HEK293 (cell line): ENCODE data around the gene PCOLCE2.

ENCODE experiments used
- CTCF ChIP-seq: fragments of 450-650 bp; formaldehyde crosslinking; IDR thresholded peaks from 2 replicates; pipeline ENCODE4 v1.5.1; 2016; ENCODE audit warnings: missing biosample characterization, missing genetic modification characterization
- YY1 ChIP-seq: fragments of 450-650 bp; formaldehyde crosslinking; IDR thresholded peaks from 2 replicates; pipeline ENCODE4 v1.5.1; 2018; ENCODE audit warnings: missing biosample characterization, missing genetic modification characterization
- TF ChIP-seq, protein P1 (sequence below): fragments of 450-650 bp; formaldehyde crosslinking; IDR thresholded peaks from 2 replicates; pipeline ENCODE4 v1.5.1; 2016; ENCODE audit warnings: missing biosample characterization, missing genetic modification characterization
- TF ChIP-seq, protein P2 (sequence below): fragments of 450-650 bp; formaldehyde crosslinking; IDR thresholded peaks from 2 replicates; pipeline ENCODE4 v1.5.0; 2017; ENCODE audit warnings: missing biosample characterization, missing genetic modification characterization, borderline replicate concordance

- TF ChIP-seq CTCF (tag by site-specific recombination) (no peak), YY1 (tag by site-specific recombination) (no peak)
- TF ChIP-seq, protein P1, sequence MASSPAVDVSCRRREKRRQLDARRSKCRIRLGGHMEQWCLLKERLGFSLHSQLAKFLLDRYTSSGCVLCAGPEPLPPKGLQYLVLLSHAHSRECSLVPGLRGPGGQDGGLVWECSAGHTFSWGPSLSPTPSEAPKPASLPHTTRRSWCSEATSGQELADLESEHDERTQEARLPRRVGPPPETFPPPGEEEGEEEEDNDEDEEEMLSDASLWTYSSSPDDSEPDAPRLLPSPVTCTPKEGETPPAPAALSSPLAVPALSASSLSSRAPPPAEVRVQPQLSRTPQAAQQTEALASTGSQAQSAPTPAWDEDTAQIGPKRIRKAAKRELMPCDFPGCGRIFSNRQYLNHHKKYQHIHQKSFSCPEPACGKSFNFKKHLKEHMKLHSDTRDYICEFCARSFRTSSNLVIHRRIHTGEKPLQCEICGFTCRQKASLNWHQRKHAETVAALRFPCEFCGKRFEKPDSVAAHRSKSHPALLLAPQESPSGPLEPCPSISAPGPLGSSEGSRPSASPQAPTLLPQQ = no peak
- TF ChIP-seq, protein P2, sequence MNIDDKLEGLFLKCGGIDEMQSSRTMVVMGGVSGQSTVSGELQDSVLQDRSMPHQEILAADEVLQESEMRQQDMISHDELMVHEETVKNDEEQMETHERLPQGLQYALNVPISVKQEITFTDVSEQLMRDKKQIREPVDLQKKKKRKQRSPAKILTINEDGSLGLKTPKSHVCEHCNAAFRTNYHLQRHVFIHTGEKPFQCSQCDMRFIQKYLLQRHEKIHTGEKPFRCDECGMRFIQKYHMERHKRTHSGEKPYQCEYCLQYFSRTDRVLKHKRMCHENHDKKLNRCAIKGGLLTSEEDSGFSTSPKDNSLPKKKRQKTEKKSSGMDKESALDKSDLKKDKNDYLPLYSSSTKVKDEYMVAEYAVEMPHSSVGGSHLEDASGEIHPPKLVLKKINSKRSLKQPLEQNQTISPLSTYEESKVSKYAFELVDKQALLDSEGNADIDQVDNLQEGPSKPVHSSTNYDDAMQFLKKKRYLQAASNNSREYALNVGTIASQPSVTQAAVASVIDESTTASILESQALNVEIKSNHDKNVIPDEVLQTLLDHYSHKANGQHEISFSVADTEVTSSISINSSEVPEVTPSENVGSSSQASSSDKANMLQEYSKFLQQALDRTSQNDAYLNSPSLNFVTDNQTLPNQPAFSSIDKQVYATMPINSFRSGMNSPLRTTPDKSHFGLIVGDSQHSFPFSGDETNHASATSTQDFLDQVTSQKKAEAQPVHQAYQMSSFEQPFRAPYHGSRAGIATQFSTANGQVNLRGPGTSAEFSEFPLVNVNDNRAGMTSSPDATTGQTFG (tag by site-specific recombination) = no peak
Observed at GRCh38 chr3:142894493-142894892, 5.6 kb upstream of the PCOLCE2 start.
